OCI-M2 (cell line): ENCODE data around the gene TMEM60.
"Not testable (repeated sequence)": the region's sequence is repeated elsewhere in the genome, so short reads cannot be mapped to it uniquely, and the experiment has no call there.

ENCODE experiments used
- DNase-seq: peaks from one replicate; lab custom pipeline; 2025; ENCODE audit not compliant: unreplicated experiment; lab: John Stamatoyannopoulos, UW

TMEM60 gene

DNA sequence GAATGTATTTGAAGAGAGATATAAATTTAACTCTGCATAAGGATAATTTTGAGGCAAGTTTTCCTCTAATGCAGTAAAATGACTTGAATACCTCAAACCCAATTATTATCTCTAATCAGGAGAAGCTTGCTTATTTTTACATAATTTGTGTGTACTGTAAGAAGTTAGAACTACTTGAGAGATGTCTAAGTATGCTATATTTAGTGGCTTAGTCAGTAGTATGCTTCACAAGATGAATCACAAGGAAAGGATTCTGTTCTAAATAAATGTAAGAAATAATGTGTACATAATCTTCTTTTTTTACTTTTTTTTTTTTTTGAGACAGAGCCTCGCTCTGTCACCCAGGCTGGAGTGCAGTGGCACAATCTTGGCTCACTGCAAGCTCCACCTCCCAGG is 14.1 kb upstream of the TMEM60 start:
- no peak for DNase-seq

GRCh38 chr7:77811516-77812289 is 13.5 kb upstream of the TMEM60 start:
- DNase-seq: no peak

DNA sequence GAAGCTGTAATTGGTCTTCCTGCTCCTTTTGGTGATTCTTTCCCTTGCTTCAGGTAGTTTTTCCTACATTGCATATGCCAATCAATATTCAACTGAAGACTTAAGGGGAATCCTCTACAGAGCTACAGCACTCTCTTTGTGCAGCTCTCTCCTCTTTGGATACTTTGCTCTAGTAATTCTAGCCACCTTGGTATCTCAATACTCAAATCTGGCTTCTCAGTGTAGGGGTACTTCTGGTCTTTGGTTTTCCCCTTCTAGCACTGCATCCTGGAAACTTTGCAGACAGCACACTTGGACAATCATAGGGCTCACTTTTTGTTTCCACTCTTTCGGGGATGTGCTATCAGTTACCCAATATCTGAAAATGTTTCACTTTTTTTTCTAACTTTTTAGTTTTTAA is 10.3 kb upstream of the TMEM60 start:
- no peak for DNase-seq

GRCh38 chr7:77806425-77806824 is 8.2 kb upstream of the TMEM60 start:
- DNase-seq: no peak

GRCh38 chr7:77802557-77803405 is 4.5 kb upstream of the TMEM60 start:
- no peak for DNase-seq

DNA sequence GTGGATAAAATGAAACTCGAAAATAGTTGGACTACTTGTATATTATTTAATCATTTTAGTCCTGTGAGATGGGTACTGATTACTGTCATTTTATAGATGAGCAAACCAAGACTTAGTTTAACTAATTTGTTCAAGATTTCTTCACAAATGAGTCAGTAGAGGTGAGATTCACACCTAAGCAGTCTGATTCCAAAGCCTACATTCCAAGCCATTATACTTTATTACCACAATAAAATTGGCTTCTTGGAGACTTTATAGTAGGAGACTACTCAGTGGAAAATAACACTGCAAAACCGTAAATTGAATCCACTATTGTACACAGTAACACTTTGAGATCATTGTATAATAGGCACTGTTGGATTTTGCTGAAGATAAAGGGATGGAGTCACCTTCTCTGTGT is 2.5 kb upstream of the TMEM60 start:
- no peak for DNase-seq

DNA sequence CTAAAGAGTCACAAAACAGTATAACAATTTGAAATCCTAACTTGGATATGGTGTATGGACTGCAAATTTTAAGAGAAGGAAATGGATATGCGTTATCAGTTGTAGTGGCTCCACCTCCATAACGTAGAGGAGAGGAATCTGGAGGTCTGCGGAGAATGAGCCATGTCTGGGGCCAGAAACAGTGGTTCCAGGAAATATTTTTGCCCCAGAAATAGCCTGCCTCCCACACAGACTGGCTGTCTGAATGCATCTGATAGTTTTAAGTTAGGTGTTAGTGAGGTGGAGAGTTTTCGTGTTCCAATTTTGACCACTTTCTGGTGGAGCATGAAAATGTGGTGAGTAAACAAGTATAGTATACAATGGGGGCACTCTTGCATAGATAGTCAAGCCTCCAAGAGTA is 1.9 kb upstream of the TMEM60 start:
- DNase-seq: no peak

DNA sequence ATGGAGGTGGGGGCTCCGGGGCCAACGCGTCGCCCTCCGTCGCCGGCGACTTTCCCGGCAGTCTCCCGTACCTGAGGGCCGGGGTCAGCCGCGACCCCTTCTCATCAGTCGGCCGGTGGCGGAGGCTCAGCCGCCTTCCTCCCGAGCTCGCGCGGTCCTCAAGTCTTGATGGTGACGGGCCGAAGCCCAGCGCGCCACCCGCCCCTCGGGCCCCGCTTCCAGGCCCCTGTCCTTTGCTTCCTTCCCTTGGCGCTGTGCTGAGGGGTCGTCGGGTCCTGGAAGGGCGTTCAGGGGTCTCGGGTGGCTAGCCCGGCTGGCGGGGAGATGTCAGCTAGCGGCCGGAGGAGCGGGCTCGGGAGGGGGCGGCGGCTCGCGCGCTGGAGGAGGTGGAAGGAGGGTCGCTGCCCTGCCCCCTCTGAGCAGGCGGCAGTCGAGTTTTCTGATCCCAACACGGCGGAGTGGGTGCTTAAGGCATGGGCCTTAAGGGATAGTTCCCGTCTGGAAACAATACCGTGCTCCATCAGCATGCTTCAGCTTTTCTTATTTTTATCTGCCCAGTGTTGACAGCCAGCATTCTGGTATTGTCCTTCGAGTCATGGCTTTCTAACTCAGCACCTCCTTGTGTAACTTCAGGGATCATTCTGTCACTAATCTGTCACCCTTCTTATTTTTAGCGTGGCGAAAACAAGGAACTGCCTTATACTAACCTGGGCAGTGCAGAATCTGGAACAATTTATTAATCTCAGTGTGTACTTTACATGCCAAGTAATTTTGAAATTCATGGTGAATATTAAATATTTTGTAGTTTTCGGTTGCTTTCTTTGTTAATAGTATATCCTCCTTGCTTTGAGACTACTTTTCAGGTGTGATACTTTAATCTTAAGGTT is 1.1 kb upstream of the TMEM60 start:
- DNase-seq: no peak

DNA sequence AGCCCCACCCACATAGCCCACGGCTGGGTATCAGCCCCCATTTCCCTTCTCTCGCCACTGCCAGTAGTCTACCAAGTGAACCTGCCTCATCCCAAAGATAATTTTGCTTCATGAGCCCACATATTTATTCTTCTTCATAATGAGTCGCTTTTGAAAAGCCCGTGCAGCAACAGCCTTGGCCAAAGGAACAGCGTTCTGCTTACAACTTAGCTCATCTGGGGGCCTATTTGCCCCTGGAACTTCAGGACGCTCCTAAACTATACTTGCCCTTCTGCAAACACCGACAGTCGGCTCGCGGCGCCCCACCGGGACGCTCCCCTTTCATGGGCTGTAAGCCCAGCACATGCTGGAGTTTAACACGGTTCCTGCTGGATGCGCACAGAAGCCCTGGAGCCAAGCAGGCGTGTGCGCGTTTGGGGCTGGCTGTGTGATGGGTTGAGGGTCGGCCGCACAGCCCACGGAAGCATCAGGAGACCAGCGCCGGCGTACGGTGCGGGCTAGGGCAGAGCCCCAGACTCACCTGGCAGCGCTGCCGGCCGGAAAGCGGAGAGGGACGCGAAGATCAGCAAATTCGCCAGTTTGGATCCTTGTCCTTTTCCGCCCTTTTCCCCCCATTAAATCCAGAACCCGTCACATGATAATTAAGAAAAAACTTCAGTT is 370 bp downstream of the TMEM60 start:
- DNase-seq: no peak

DNA sequence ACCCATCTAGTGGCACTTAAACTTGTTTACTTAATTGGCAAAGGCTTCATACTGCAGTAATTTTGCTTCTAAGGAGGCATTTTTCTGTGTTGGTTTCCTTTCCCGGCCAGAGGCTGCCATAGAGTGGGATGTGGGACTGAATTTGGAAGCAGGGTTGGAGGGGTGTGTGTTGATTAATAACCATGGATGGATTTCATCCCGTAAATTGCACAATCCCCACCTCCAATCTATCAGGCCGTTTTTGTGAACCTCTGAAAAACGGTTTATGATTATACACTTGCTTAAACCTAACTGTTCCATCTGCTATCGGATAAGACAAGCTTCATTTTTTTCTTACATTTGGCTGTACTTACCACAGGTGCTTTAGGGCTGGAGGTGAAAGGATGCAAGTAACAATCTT is 1.3 kb downstream of the TMEM60 start:
- no peak for DNase-seq

- no peak for DNase-seq
These were observed 2.1 kb downstream of the TMEM60 start for GRCh38 chr7:77796109-77796508.

DNA sequence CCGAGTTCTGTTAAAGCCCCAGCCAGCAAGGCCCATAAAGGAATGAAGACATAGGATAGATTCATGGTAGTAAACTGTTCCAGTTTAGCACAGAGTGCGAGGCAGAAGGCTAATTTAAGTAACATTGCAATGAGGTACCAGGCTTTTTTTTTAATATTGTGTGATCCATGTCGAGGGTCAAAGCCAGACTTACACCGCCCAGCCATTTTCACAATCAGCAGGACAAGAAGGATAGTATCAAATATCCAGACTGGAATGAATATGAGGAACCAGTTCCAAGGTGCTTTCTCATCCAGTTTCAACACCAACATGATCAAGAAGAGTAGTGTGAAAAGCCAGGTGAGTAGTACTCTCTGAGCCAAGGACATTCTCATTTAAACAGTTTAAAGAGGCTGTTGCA is 4.2 kb downstream of the TMEM60 start:
- DNase-seq: no peak

- DNase-seq: no peak
These were observed 6.3 kb downstream of the TMEM60 start for GRCh38 chr7:77791956-77792355.

- DNase-seq: no peak
These were observed 6.9 kb downstream of the TMEM60 start for GRCh38 chr7:77791336-77791735.

GRCh38 chr7:77788327-77788902 is 9.8 kb downstream of the TMEM60 start:
- no peak for DNase-seq

GRCh38 chr7:77786741-77787140 is 11.5 kb downstream of the TMEM60 start:
- no peak for DNase-seq

DNA sequence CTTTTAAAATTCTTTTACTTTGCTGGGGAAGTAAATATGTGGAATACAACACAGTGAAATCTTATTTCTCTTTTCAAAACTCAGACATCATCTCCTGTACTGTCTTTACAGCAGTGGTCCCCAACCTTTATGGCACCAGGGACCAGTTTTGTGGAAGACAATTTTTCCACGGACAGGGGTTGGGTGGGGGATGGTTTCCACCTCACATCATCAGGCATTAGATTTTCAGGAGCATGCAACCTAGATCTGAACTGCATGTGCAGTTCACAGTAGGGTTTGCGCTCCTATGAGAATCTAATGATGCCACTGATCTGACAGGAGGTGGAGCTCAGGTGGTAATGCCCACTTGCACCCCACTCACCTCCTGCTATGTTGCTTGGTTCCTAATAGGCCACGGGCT is 12.2 kb downstream of the TMEM60 start:
- no peak for DNase-seq

GRCh38 chr7:77784426-77784825 is 13.8 kb downstream of the TMEM60 start:
- DNase-seq: not testable (repeated sequence)

DNA sequence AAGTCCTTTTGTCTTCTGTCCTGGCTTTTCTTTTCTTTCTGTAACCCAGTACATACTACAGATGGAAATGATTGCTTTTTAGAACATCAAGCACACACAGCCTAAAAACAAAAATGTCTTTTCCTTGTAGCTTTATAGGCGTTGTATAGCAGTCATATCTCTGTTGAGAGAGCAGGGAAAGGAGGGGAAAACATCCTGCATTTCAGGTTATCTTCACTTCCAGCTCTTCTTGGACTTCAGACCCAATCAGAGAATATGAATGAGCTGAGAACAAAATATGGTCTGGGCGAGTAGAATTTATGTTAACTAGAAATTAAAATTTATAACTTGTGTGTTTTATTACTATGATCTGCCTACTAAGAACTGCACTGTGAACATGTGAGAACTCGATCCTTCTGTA is 14.7 kb downstream of the TMEM60 start:
- DNase-seq: no peak

DNA sequence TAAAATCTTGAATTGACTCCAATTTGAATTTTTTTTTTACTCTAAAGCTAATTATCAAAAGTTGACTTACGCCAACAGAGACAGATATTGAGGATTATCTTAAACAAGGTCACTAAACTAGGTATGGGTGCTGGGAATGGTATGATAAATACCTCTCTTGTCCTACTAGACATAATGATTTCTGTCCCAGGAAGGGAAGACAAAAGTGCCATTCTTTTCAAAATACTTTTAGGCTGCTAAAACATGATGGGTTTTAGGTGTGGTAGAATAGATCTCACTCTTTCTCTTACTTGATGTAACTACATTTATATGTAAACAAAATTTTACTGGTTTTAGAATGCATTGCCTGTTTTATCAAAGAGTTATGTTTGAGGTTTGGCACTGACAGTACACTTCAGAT is 15.1 kb downstream of the TMEM60 start:
- no peak for DNase-seq

GRCh38 chr7:77782383-77782782 is 15.9 kb downstream of the TMEM60 start:
- no peak for DNase-seq
